PFSK-1 (cell line): ENCODE data around the gene TMEM203. TPM values are rescaled to one million over a fixed set of nuclear protein-coding genes. Genes with fewer than 3 reads are reported as not detected.

Experiments
- FOXP2 ChIP-seq: optimal IDR thresholded peaks from 2 replicates; pipeline ENCODE3; 2011; ENCODE audit warnings: borderline replicate concordance, control low read depth, inconsistent platforms; ENCODE audit not compliant: insufficient read depth; ENCODE audit errors: extremely low read length, extremely low read depth
- POLR2AphosphoS5 ChIP-seq: IDR thresholded peaks from 2 replicates; pipeline ENCODE4 v1.6.1; 2012; ENCODE audit warnings: low read depth, mild to moderate bottlenecking, control low read depth, low read length, moderate library complexity
- SIN3A ChIP-seq: IDR thresholded peaks from 2 replicates; pipeline ENCODE4 v1.6.1; 2012; ENCODE audit warnings: mild to moderate bottlenecking, low read length, moderate library complexity, borderline replicate concordance; ENCODE audit not compliant: insufficient read depth
- TAF1 ChIP-seq: IDR thresholded peaks from 2 replicates; pipeline ENCODE4 v1.6.1; 2012; ENCODE audit warnings: low read length, control low read depth, borderline replicate concordance; ENCODE audit not compliant: insufficient read depth
- polyA plus RNA-seq: library from polyadenylated mRNA; unstranded; fragments of >200 nt; gene quantifications from one replicate; pipeline ENCODE4 v1.2.1, GENCODE V29; 2012; ENCODE audit warnings: low read depth, missing spikeins; ENCODE audit not compliant: insufficient read length
- TF ChIP-seq, protein P1 (sequence below), 2 experiments: IDR thresholded peaks; 2 replicates each; pipeline versions ENCODE4 v1.6.1 to v1.8.0; 2011 to 2012; ENCODE audit warnings: low read depth in 2 of 2, low read length in 2 of 2, control low read depth in 1 of 2, inconsistent platforms in 1 of 2, mild to moderate bottlenecking in 1 of 2, moderate library complexity in 1 of 2; ENCODE audit not compliant: insufficient read depth in 1 of 2

The TMEM203 gene, protein sequence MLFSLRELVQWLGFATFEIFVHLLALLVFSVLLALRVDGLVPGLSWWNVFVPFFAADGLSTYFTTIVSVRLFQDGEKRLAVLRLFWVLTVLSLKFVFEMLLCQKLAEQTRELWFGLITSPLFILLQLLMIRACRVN
- 30.5 TPM for polyA plus RNA-seq

DNA sequence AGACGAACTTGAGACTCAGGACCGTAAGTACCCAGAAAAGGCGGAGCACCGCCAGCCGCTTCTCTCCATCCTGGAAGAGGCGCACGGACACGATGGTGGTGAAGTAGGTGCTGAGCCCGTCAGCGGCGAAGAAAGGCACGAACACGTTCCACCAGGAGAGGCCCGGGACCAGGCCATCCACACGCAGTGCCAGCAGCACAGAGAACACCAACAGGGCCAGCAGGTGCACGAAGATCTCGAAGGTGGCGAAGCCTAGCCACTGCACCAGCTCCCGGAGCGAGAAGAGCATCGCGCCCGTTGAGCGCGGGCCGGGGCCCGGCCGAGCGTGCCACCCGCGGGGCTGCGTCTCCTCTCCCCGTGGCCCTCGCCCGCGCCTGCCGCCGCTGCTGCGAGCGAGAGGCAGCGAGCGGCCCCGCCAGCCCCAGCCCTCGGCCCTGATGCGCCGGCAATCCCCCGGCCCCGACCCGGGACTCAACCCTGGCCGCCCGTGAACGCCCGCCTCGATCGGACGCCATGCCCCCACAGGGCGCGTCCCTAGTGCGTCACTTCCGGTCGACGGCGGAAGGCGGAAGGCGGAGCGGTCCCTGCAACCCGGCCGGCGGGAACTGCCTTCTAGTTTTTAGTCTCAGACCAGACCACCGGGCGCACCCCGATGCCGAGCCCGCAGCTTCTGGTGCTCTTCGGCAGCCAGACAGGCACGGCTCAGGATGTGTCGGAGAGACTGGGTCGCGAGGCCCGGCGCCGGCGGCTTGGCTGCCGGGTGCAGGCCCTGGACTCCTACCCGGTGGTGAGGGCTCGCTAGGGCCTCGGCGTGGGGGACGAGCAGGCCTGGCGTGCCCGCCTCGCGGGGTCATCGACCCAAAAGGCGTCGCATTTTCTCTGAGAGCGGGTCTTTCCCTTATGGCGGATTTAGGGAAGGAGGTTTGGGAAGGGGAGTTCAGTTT lies at the start of gene TMEM203, which contains the start of gene NDOR1:
TMEM203 (minus strand) TSS at position 523 of the 944 bp plus-strand sequence; CDS start at position 289, 234 bp downstream.
NDOR1 (plus strand) TSS at position 575 of the 944 bp plus-strand sequence; CDS start at position 653, 78 bp downstream.
- no peak for TF ChIP-seq FOXP2
- TF ChIP-seq SIN3A: peak; percentile 74; the same call in 1 of the 2 replicates
- TF ChIP-seq TAF1: peak; percentile 82; the same call in 1 of the 2 replicates
- TF ChIP-seq, protein P1, sequence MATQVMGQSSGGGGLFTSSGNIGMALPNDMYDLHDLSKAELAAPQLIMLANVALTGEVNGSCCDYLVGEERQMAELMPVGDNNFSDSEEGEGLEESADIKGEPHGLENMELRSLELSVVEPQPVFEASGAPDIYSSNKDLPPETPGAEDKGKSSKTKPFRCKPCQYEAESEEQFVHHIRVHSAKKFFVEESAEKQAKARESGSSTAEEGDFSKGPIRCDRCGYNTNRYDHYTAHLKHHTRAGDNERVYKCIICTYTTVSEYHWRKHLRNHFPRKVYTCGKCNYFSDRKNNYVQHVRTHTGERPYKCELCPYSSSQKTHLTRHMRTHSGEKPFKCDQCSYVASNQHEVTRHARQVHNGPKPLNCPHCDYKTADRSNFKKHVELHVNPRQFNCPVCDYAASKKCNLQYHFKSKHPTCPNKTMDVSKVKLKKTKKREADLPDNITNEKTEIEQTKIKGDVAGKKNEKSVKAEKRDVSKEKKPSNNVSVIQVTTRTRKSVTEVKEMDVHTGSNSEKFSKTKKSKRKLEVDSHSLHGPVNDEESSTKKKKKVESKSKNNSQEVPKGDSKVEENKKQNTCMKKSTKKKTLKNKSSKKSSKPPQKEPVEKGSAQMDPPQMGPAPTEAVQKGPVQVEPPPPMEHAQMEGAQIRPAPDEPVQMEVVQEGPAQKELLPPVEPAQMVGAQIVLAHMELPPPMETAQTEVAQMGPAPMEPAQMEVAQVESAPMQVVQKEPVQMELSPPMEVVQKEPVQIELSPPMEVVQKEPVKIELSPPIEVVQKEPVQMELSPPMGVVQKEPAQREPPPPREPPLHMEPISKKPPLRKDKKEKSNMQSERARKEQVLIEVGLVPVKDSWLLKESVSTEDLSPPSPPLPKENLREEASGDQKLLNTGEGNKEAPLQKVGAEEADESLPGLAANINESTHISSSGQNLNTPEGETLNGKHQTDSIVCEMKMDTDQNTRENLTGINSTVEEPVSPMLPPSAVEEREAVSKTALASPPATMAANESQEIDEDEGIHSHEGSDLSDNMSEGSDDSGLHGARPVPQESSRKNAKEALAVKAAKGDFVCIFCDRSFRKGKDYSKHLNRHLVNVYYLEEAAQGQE (IDR thresholded peaks at IDR 0.05; ENCODE audit: insufficient read depth in 1 of 2, low read depth in 2 of 2, low read length in 2 of 2): peak in 1 of 2 experiments; percentile 46; a peak in 1 of 4 replicates
- peak; percentile 76; the same call in 1 of the 2 replicates for TF ChIP-seq POLR2AphosphoS5

DNA sequence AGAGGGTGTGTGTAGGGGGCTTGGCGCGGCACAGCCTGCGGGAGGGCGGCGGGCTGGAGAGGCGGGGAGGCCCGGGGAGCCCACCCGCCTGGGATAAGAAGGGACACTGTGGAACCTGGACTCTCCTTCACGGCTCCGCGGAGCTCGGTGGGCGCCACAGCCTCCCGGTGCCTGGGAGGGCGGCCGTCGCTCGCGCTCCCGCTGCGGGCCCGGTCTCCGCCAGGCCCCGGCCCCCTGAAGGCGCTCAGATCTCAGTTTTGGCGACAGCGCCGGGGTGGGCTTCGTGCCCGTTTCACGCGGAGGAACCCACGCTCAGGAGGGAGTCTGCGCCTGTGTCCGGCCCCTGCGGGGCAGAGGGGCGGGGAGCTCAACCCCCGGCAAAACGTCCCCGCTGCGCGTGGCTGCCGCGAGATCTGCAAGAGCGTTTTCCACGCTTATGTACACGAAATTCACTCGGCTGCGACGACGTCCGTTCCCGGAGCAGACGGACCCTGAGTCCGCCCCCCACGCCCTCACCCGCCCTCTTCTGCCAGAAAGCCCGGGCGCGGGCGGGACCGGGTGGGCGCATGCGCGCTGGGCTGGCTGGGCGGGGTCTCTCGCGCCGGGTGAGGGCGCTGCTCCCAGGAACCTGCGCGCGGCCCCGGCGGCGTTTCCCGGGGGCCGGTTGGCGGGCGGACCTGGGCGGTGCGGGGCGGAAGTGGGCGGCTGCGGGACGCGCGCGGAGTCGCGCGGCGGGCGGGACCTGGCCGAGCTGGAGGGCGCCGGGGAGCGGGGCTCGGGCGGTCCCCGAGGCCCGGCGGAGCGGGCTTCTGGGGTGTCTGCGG lies 49.4 kb upstream of the TMEM203 start, which contains the start of gene NELFB:
NELFB (plus strand) TSS at position 704 of the 824 bp plus-strand sequence.
- TF ChIP-seq TAF1 (0 out of 2 replicates have a peak, but pooled peaks have one; percentile 40), POLR2AphosphoS5 (peak; percentile 74)
- TF ChIP-seq, protein P1 (IDR thresholded peaks at IDR 0.05; ENCODE audit: insufficient read depth in 1 of 2, low read depth in 2 of 2, low read length in 2 of 2): no peak

DNA sequence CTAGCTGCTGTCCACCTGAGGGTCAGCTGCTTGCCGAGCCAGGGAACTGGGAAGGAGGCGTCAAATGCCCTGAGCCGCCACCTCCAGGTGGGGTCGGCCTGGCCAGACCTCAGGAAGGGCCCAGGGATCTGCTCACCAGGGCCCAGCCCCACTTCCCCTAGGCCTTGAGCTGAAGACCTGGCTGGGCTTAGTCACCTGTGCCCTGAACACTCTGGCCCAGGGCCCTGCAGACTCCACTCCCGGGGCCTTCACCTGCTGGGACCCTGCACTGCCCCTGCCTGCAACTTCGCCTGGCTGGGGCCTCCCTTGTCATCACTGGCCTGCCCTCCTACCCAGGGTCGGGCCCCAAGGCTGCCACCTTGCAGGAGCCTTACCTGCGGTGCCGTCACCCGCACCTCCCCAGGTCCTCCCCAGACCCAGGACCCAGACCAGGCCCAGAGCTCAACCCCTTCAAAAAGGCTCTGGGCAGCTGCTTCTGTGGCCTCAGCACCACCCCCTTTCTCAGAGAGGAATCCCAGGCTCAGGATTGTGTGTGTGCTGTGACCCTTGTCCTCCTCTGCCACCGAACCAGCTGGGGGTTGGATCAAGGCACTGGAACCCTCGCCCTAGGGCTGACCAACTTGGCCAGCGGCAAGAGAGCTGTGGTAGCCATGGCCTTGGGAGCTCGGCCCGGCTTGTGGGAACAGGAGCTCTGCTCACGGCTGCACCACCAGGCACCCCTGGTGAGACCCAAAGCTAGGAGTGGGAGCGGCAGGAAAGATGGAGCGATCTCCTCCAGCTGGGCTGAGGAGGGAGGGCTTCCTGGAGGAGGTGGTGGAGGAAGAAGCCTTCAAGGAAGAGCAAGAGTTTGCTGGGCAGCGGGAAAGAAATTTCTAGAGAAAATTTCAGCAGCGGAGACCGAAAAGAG lies 48.5 kb upstream of the TMEM203 start:
- TF ChIP-seq SIN3A (no peak), POLR2AphosphoS5 (no peak), TAF1 (no peak), FOXP2 (no peak)
- TF ChIP-seq, protein P1 (IDR thresholded peaks at IDR 0.05; ENCODE audit: insufficient read depth in 1 of 2, low read depth in 2 of 2, low read length in 2 of 2): no peak
